HL-60 (cell line): ENCODE measurements around the gene NRARP.

Experiments used
- DNase-seq, 2 experiments: peaks; one replicate each; pipeline ENCODE4 v3.0.0-alpha.2; 2010 to 2020; ENCODE audit warnings: low read depth in 1 of 2, low spot score in 1 of 2
- H3K27ac ChIP-seq: fragments of 250-450 bp; sonication (Bioruptor Pico); replicated peaks from 2 replicates; pipeline ENCODE4 v1.5.1; 2020; ENCODE audit warnings: mild to moderate bottlenecking, moderate library complexity
- H3K27me3 ChIP-seq: fragments of 250-450 bp; sonication (Bioruptor Pico); 2 replicates; pipeline ENCODE4 v1.5.1; 2021; ENCODE audit warnings: mild to moderate bottlenecking, moderate library complexity; ENCODE audit not compliant: insufficient read depth, poor library complexity, severe bottlenecking
- H3K4me3 ChIP-seq: replicated peaks from 2 replicates; pipeline ENCODE4 v1.5.1; 2011; ENCODE audit warnings: mild to moderate bottlenecking, control low read depth, low read length; ENCODE audit not compliant: insufficient read depth
- GABPA ChIP-seq: IDR thresholded peaks from 2 replicates; pipeline ENCODE4 v1.6.1; 2012; ENCODE audit warnings: low read depth
- POLR2AphosphoS5 ChIP-seq: IDR thresholded peaks from 2 replicates; pipeline ENCODE4 v1.6.1; 2012; ENCODE audit warnings: low read depth
- SPI1 ChIP-seq: IDR thresholded peaks from 2 replicates; pipeline ENCODE4 v1.6.1; 2012; ENCODE audit warnings: low read depth, mild to moderate bottlenecking, borderline replicate concordance
- TF ChIP-seq, protein P1 (sequence below): IDR thresholded peaks from 2 replicates; pipeline ENCODE4 v1.6.1; 2012; ENCODE audit warnings: low read depth; ENCODE audit not compliant: insufficient replicate concordance
- TF ChIP-seq, protein P2 (sequence below): IDR thresholded peaks from one replicate; pipeline ENCODE4 v1.5.1; 2011; ENCODE audit warnings: low read length, control low read depth, inconsistent platforms; ENCODE audit not compliant: insufficient read depth

The NRARP gene

DNA sequence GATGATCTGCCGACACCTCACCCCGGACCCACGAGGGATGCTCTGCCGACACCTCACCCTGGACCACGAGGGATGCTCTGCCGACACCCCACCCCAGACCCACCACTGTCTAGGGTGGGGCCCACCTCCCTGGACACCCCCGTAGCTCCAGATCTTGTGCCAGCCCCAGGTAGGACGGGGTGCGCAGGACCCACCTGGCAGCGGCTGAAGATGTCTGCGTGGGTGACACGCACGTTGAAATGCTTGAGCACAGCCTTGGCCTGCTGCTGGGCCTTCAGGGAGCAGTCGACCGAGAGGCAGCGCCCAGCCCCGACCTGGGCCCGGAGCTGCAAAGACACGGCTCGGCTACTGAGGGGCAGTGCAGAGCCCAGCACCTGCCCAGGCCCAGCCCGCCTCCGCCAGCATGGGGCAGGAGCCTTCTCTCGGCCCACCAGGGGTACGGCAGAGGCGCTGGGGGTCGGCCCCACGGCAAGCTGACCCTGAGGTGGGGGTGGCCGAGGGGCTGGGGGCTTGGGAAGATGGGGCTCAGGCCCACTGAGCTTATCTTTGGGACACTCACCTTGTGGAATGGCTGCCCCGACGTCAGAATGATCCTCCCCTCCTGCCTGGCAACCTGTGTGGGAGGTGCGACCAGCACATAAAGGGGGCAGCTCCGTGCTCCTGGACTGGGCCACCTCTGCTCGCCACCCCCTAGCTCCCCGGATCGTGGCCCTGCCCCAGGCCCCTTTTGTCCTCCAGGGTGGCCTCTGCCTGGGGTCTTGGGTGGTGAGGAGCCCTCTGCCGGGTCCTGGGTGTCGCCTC, 21.7 kb upstream of the NRARP start:
- Histone ChIP-seq H3K27ac (no peak overlapping the region), H3K27me3 (no peaks in the 10 kb centered on the region), H3K4me3 (no peak overlapping the region)
- TF ChIP-seq, protein P1, sequence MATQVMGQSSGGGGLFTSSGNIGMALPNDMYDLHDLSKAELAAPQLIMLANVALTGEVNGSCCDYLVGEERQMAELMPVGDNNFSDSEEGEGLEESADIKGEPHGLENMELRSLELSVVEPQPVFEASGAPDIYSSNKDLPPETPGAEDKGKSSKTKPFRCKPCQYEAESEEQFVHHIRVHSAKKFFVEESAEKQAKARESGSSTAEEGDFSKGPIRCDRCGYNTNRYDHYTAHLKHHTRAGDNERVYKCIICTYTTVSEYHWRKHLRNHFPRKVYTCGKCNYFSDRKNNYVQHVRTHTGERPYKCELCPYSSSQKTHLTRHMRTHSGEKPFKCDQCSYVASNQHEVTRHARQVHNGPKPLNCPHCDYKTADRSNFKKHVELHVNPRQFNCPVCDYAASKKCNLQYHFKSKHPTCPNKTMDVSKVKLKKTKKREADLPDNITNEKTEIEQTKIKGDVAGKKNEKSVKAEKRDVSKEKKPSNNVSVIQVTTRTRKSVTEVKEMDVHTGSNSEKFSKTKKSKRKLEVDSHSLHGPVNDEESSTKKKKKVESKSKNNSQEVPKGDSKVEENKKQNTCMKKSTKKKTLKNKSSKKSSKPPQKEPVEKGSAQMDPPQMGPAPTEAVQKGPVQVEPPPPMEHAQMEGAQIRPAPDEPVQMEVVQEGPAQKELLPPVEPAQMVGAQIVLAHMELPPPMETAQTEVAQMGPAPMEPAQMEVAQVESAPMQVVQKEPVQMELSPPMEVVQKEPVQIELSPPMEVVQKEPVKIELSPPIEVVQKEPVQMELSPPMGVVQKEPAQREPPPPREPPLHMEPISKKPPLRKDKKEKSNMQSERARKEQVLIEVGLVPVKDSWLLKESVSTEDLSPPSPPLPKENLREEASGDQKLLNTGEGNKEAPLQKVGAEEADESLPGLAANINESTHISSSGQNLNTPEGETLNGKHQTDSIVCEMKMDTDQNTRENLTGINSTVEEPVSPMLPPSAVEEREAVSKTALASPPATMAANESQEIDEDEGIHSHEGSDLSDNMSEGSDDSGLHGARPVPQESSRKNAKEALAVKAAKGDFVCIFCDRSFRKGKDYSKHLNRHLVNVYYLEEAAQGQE, result no peak
- no peak for TF ChIP-seq SPI1
- TF ChIP-seq GABPA, result no peak
- no peak for TF ChIP-seq POLR2AphosphoS5
- TF ChIP-seq, protein P2, sequence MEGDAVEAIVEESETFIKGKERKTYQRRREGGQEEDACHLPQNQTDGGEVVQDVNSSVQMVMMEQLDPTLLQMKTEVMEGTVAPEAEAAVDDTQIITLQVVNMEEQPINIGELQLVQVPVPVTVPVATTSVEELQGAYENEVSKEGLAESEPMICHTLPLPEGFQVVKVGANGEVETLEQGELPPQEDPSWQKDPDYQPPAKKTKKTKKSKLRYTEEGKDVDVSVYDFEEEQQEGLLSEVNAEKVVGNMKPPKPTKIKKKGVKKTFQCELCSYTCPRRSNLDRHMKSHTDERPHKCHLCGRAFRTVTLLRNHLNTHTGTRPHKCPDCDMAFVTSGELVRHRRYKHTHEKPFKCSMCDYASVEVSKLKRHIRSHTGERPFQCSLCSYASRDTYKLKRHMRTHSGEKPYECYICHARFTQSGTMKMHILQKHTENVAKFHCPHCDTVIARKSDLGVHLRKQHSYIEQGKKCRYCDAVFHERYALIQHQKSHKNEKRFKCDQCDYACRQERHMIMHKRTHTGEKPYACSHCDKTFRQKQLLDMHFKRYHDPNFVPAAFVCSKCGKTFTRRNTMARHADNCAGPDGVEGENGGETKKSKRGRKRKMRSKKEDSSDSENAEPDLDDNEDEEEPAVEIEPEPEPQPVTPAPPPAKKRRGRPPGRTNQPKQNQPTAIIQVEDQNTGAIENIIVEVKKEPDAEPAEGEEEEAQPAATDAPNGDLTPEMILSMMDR, result no peak
- no peak for DNase-seq

DNA sequence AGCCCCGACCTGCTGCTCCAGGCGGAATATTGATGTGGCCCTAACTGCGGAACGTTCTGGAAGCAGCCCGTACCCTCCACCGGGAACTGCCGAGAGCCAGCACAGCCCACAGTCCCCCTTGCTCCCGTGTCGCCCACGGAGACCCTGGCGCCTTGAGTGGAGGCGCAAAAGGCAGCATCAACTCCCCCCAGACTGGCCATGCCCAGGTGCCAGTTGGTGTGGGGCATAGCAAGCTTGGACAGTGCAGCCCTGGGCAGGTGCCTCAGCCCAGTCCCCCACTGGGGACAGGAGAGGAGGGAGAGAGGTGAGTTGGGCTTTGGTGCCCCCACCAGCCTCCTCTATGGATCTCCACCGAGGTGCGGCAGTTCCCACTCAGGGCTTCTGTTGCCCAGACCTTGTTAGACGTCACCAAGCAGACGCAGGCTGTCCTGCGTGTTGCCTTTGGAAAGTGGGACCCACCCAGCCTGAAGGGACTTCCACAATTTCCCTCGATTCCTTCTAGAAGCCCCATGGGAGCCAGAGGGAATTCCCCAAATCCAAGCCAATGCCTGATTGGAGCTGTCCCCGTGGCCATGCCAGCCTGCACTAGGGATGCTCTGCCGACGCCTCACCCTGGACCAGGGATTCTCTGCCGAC, 19.8 kb upstream of the NRARP start:
- no peak overlapping the region for H3K4me3 ChIP-seq
- no peak for DNase-seq
- H3K27ac ChIP-seq, result no peak overlapping the region
- no peaks in the 10 kb centered on the region for H3K27me3 ChIP-seq
- TF ChIP-seq, protein P2, result no peak
- TF ChIP-seq POLR2AphosphoS5, result no peak
- TF ChIP-seq, protein P1, result no peak
- TF ChIP-seq SPI1, result no peak
- no peak for TF ChIP-seq GABPA

- Histone ChIP-seq H3K27me3 (peaks cover 3% of the 10 kb centered on the region), H3K27ac (no peak overlapping the region), H3K4me3 (no peak overlapping the region)
- DNase-seq, result peak in 1 of 2 experiments; percentile 50
- TF ChIP-seq, protein P2, result no peak
- TF ChIP-seq, protein P1, result no peak
- TF ChIP-seq GABPA, result no peak
- TF ChIP-seq SPI1, result peak; percentile 75
These were observed 18.7 kb upstream of the NRARP start for GRCh38 chr9:137320555-137321384.
